ENCODE measurements around the gene FEM1C.

FEM1C gene, protein sequence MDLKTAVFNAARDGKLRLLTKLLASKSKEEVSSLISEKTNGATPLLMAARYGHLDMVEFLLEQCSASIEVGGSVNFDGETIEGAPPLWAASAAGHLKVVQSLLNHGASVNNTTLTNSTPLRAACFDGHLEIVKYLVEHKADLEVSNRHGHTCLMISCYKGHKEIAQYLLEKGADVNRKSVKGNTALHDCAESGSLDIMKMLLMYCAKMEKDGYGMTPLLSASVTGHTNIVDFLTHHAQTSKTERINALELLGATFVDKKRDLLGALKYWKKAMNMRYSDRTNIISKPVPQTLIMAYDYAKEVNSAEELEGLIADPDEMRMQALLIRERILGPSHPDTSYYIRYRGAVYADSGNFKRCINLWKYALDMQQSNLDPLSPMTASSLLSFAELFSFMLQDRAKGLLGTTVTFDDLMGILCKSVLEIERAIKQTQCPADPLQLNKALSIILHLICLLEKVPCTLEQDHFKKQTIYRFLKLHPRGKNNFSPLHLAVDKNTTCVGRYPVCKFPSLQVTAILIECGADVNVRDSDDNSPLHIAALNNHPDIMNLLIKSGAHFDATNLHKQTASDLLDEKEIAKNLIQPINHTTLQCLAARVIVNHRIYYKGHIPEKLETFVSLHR

DNA sequence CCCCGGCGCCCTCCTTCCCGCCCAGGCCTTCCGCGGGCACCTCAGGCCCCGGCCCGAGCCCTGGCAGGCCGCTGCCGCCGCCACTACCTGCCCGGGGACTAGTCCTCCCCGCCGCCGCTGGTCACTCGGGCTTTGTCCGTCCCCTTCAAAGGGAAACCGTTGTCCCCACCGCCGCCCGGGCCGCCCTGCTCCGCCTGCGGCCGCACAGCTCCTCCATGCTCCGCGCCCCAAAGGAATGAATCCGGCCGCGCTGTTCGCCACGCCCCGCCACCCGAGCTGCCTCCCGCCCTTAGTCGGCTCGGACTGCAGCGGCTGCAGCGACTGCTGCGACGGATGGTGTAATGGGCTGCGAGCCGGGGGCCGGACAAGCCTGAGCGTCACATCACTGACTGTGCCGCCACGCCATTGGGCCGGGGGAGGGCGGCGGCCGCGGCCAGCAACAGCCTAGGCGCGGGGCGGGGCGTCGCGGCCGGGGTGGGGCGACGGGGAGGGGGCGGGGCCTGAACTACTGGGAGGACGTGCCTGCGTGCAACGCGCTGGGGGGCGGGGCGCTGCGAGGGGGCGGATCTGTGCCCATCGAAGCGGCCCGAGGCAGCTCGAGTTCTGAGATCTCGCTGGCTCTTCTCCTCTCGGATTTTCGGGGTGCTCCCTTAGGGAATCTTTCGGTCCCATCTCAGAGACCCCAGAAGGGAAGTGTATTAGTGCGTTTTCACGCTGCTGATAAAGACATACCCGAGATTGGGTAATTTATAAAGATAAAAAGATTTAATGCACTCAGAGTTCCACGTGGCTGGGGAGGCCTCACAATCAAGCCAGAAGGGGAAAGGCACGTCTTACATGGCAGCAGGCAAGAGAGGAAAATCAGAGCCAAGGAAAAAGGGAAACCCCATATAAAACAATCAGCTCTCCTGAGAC is at the start of gene FEM1C:
FEM1C (minus strand) TSS at position 340 of the 915 bp plus-strand sequence. CDS start 1,282 bp downstream, outside the sequence.
- H3K9me3 ChIP-seq (ENCODE audit: control insufficient read depth in 2 of 2, low read length in 2 of 2) = peaks cover 3 to 4% of the 10 kb centered on the region in 2 donors
- H3K36me3 ChIP-seq (ENCODE audit: control insufficient read depth in 2 of 2, insufficient read depth in 2 of 2, low read length in 2 of 2) = peaks cover 5 to 8% of the 10 kb centered on the region in 2 donors
- H3K27me3 ChIP-seq (ENCODE audit: control insufficient read depth in 2 of 2, insufficient read depth in 2 of 2, low read length in 2 of 2) = no peaks in the 10 kb centered on the region
- H3K4me3 ChIP-seq (ENCODE audit: low read length in 2 of 2) = peak within 1 kb of the TSS; percentile 85 to 94
- peak within 1 kb of the TSS; percentile 85 to 100 for H3K9ac ChIP-seq (ENCODE audit: low read depth in 1 of 2, low read length in 2 of 2)
- peaks cover 8 to 14% of the 10 kb centered on the region in 2 donors for H3K4me1 ChIP-seq (ENCODE audit: control insufficient read depth in 2 of 2, insufficient read depth in 2 of 2, low read length in 2 of 2)
- H3K27ac ChIP-seq (ENCODE audit: low read depth in 2 of 2, low read length in 2 of 2) = peak within 1 kb of the TSS; percentile 99 to 100

DNA sequence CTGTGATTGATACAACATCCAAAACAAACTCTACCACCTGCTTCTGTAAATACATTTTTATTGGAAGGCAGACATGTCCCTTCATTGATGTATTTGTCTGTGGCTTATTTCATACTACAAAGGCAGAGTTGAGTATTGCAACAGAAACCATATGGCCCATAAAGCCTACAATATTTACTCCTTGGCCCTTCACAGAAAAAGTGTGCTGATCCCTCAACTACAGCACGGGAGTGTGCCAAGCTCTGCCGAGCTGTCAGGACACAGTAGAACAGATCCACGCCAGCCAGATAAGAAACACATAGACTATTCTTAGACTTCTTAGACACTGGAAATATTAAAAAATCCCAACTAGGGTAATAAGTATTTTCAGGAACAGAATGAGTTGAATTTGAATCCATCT is 44.5 kb upstream of the FEM1C start:
- Histone ChIP-seq H3K27me3 (ENCODE audit: control insufficient read depth in 2 of 2, insufficient read depth in 2 of 2, low read length in 2 of 2) (no peaks in the 10 kb centered on the region), H3K4me3 (ENCODE audit: low read length in 2 of 2) (no peak overlapping the region), H3K4me1 (ENCODE audit: control insufficient read depth in 2 of 2, insufficient read depth in 2 of 2, low read length in 2 of 2) (no peaks in the 10 kb centered on the region), H3K27ac (ENCODE audit: low read depth in 2 of 2, low read length in 2 of 2) (no peak overlapping the region), H3K9ac (ENCODE audit: low read depth in 1 of 2, low read length in 2 of 2) (no peak overlapping the region), H3K36me3 (ENCODE audit: control insufficient read depth in 2 of 2, insufficient read depth in 2 of 2, low read length in 2 of 2) (no peaks in the 10 kb centered on the region), H3K9me3 (ENCODE audit: control insufficient read depth in 2 of 2, low read length in 2 of 2) (no peaks in the 10 kb centered on the region)

- no peak overlapping the region for H3K27ac ChIP-seq (ENCODE audit: low read depth in 2 of 2, low read length in 2 of 2)
- H3K36me3 ChIP-seq (ENCODE audit: control insufficient read depth in 2 of 2, insufficient read depth in 2 of 2, low read length in 2 of 2) = no peaks in the 10 kb centered on the region
- no peak overlapping the region for H3K4me3 ChIP-seq (ENCODE audit: low read length in 2 of 2)
- no peaks in the 10 kb centered on the region for H3K4me1 ChIP-seq (ENCODE audit: control insufficient read depth in 2 of 2, insufficient read depth in 2 of 2, low read length in 2 of 2)
- H3K9me3 ChIP-seq (ENCODE audit: control insufficient read depth in 2 of 2, low read length in 2 of 2) = no peaks in the 10 kb centered on the region
- H3K27me3 ChIP-seq (ENCODE audit: control insufficient read depth in 2 of 2, insufficient read depth in 2 of 2, low read length in 2 of 2) = no peaks in the 10 kb centered on the region
- H3K9ac ChIP-seq (ENCODE audit: low read depth in 1 of 2, low read length in 2 of 2) = no peak overlapping the region
Observed at GRCh38 chr5:115588640-115589039, 44.1 kb upstream of the FEM1C start.

DNA sequence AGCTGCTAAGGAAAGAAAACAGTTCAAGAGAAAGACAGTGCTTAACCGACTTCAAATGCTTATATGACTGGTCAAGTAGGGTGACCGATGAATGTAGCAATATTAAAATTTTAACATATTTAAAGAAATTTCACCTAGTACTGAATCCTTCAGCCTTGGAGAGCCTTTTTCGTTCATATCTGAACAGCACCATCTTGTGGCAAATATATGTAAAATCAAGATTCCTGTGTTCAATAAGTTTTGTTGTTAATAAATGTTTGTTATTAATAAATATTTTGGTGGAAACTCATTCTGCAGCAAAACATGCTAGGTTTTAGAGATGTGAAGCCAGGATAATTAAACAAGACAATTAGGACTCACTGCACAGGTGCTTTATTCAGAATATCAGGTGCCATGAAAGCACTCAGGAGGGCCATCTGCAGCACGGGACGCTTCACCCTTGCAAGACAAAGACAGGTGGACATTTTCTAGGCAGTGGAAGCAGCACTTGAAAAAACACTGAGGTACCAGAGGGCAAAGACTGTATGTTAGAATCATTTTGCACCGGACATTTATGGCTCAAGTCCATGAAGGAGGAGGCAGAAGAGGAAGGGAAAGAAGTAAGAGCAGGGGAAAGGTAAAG is 42.1 kb upstream of the FEM1C start:
- no peaks in the 10 kb centered on the region for H3K27me3 ChIP-seq (ENCODE audit: control insufficient read depth in 2 of 2, insufficient read depth in 2 of 2, low read length in 2 of 2)
- H3K4me3 ChIP-seq (ENCODE audit: low read length in 2 of 2) = no peak overlapping the region
- H3K36me3 ChIP-seq (ENCODE audit: control insufficient read depth in 2 of 2, insufficient read depth in 2 of 2, low read length in 2 of 2) = no peaks in the 10 kb centered on the region
- H3K4me1 ChIP-seq (ENCODE audit: control insufficient read depth in 2 of 2, insufficient read depth in 2 of 2, low read length in 2 of 2) = no peaks in the 10 kb centered on the region
- H3K9ac ChIP-seq (ENCODE audit: low read depth in 1 of 2, low read length in 2 of 2) = no peak overlapping the region
- no peaks in the 10 kb centered on the region for H3K9me3 ChIP-seq (ENCODE audit: control insufficient read depth in 2 of 2, low read length in 2 of 2)
- no peak overlapping the region for H3K27ac ChIP-seq (ENCODE audit: low read depth in 2 of 2, low read length in 2 of 2)

DNA sequence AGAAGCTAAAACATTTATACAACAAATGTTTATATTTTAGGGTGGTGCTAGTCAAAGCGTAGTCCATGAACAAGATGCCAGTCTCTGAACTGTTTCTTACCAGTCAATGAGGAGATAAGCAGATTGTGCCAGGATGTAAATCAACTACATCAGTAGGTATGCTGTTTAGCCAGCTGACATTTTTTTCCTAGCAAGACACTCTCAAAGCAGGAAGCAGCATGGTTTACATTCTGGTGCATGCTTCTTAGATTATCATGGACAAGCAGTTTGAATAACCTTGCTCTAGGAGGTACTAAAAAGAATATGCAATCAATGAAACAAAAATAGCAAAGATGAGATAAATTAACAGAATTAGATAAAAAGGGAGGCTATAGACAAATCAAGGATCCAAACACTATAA is 40.7 kb upstream of the FEM1C start:
- H3K27me3 ChIP-seq (ENCODE audit: control insufficient read depth in 2 of 2, insufficient read depth in 2 of 2, low read length in 2 of 2) = no peaks in the 10 kb centered on the region
- no peak overlapping the region for H3K4me3 ChIP-seq (ENCODE audit: low read length in 2 of 2)
- no peak overlapping the region for H3K9ac ChIP-seq (ENCODE audit: low read depth in 1 of 2, low read length in 2 of 2)
- H3K27ac ChIP-seq (ENCODE audit: low read depth in 2 of 2, low read length in 2 of 2) = no peak overlapping the region
- H3K4me1 ChIP-seq (ENCODE audit: control insufficient read depth in 2 of 2, insufficient read depth in 2 of 2, low read length in 2 of 2) = no peaks in the 10 kb centered on the region
- no peaks in the 10 kb centered on the region for H3K36me3 ChIP-seq (ENCODE audit: control insufficient read depth in 2 of 2, insufficient read depth in 2 of 2, low read length in 2 of 2)
- no peaks in the 10 kb centered on the region for H3K9me3 ChIP-seq (ENCODE audit: control insufficient read depth in 2 of 2, low read length in 2 of 2)

DNA sequence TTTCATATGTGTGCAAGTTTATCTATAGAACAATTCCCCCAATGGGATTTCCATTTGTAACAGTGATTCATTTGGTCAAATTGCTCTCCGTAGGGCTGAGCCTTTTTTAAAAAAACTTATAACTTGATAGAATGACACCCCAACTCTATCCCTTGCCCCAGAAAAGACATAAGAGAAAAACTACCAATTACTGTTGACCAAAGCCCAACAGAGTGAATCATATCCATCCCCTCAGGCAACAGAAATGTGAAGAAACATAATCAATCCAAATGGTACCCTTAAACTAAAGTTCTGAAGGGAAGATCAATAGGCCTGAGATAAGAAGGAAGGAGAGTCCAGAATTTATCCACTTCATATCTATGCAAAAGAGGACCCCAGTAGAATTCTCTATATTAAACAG is 39.9 kb upstream of the FEM1C start:
- no peak overlapping the region for H3K27ac ChIP-seq (ENCODE audit: low read depth in 2 of 2, low read length in 2 of 2)
- no peak overlapping the region for H3K9ac ChIP-seq (ENCODE audit: low read depth in 1 of 2, low read length in 2 of 2)

DNA sequence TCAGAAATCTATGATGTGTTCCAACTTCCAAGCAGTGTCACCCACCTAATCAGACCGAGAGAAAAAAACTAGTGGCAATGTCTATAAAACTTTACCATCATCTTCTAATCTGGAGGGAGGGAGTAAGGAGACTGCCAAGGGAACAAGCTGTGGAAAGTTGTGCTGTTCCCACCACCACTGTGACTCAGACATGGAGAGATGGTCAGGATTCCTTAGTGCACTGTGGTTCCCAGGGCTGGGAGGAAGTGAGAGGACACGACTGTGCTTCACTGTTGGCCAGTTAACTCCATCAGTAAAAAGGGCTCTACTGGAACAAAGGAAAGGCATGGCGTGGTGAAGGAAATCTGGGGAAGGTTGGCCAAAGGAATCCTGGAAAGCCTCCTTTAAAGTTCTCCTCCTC is 38.9 kb upstream of the FEM1C start:
- Histone ChIP-seq H3K4me1 (ENCODE audit: control insufficient read depth in 2 of 2, insufficient read depth in 2 of 2, low read length in 2 of 2) (no peaks in the 10 kb centered on the region), H3K27ac (ENCODE audit: low read depth in 2 of 2, low read length in 2 of 2) (no peak overlapping the region), H3K36me3 (ENCODE audit: control insufficient read depth in 2 of 2, insufficient read depth in 2 of 2, low read length in 2 of 2) (no peaks in the 10 kb centered on the region), H3K9ac (ENCODE audit: low read depth in 1 of 2, low read length in 2 of 2) (no peak overlapping the region), H3K27me3 (ENCODE audit: control insufficient read depth in 2 of 2, insufficient read depth in 2 of 2, low read length in 2 of 2) (no peaks in the 10 kb centered on the region), H3K9me3 (ENCODE audit: control insufficient read depth in 2 of 2, low read length in 2 of 2) (no peaks in the 10 kb centered on the region), H3K4me3 (ENCODE audit: low read length in 2 of 2) (no peak overlapping the region)

More for the DNA sequence above, 39.9 kb upstream of the FEM1C start:
- no peaks in the 10 kb centered on the region for H3K9me3 ChIP-seq (ENCODE audit: control insufficient read depth in 2 of 2, low read length in 2 of 2)
- H3K27me3 ChIP-seq (ENCODE audit: control insufficient read depth in 2 of 2, insufficient read depth in 2 of 2, low read length in 2 of 2) = no peaks in the 10 kb centered on the region
- no peaks in the 10 kb centered on the region for H3K36me3 ChIP-seq (ENCODE audit: control insufficient read depth in 2 of 2, insufficient read depth in 2 of 2, low read length in 2 of 2)
- no peak overlapping the region for H3K4me3 ChIP-seq (ENCODE audit: low read length in 2 of 2)
- no peaks in the 10 kb centered on the region for H3K4me1 ChIP-seq (ENCODE audit: control insufficient read depth in 2 of 2, insufficient read depth in 2 of 2, low read length in 2 of 2)

DNA sequence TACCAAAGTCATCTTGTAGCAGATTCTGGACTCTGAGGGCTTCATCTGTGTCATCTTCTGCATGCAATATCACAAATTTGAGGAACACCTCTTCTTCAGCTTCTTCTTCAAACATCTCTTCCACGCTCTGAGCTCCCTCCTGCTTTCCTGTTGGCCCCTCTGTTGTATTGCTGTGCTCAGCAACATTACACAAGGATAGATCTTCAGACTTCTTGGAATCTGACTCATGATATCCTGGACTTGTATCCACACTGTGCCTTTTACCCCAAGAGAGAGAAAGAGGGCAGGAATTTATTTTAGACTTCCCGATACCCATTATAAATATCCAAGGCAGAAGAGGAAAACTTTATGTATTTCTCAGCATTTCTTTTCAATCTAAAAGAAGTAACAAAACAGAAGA is 36.4 kb upstream of the FEM1C start:
- H3K36me3 ChIP-seq (ENCODE audit: control insufficient read depth in 2 of 2, insufficient read depth in 2 of 2, low read length in 2 of 2) = no peaks in the 10 kb centered on the region
- no peak overlapping the region for H3K9ac ChIP-seq (ENCODE audit: low read depth in 1 of 2, low read length in 2 of 2)
- H3K9me3 ChIP-seq (ENCODE audit: control insufficient read depth in 2 of 2, low read length in 2 of 2) = no peaks in the 10 kb centered on the region
- H3K4me1 ChIP-seq (ENCODE audit: control insufficient read depth in 2 of 2, insufficient read depth in 2 of 2, low read length in 2 of 2) = no peaks in the 10 kb centered on the region
- no peak overlapping the region for H3K27ac ChIP-seq (ENCODE audit: low read depth in 2 of 2, low read length in 2 of 2)
- no peak overlapping the region for H3K4me3 ChIP-seq (ENCODE audit: low read length in 2 of 2)
- H3K27me3 ChIP-seq (ENCODE audit: control insufficient read depth in 2 of 2, insufficient read depth in 2 of 2, low read length in 2 of 2) = no peaks in the 10 kb centered on the region

DNA sequence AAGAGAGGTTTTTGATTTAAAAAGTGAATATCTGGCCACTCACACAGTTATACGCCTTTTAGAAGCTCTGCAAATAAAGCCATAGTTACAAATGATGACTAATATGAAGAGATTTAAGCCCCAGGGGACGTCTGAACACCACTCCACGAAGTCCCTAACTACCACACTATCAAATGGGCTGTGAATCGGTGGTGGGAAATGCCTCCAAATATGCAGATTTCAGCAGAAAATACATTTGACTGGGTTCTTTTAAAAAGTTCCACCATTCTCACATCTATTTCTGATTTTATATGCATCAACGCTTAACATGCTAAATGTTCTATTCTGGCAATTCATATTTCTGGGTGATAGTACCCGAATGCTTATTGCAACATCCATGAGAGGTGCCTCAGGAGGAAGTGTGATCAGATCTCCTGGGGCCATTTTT is 35.2 kb upstream of the FEM1C start:
- no peak overlapping the region for H3K4me3 ChIP-seq (ENCODE audit: low read length in 2 of 2)
- H3K9ac ChIP-seq (ENCODE audit: low read depth in 1 of 2, low read length in 2 of 2) = no peak overlapping the region
- H3K27ac ChIP-seq (ENCODE audit: low read depth in 2 of 2, low read length in 2 of 2) = no peak overlapping the region
- no peaks in the 10 kb centered on the region for H3K4me1 ChIP-seq (ENCODE audit: control insufficient read depth in 2 of 2, insufficient read depth in 2 of 2, low read length in 2 of 2)
- H3K9me3 ChIP-seq (ENCODE audit: control insufficient read depth in 2 of 2, low read length in 2 of 2) = no peaks in the 10 kb centered on the region
- H3K36me3 ChIP-seq (ENCODE audit: control insufficient read depth in 2 of 2, insufficient read depth in 2 of 2, low read length in 2 of 2) = no peaks in the 10 kb centered on the region
- H3K27me3 ChIP-seq (ENCODE audit: control insufficient read depth in 2 of 2, insufficient read depth in 2 of 2, low read length in 2 of 2) = no peaks in the 10 kb centered on the region

Measured in mucosa of rectum (tissue), 2 donors.